Right ventricle myocardium inferior (tissue), 1 donor: ENCODE data around the gene TFG. TPM values are rescaled to one million over a fixed set of nuclear protein-coding genes. Genes with fewer than 3 reads are reported as not detected.
A peak's percentile ranks its signal among the peaks of the same experiment; 100 is the strongest.

ENCODE experiments used
- ATAC-seq: fragments of 200-7000 bp; cut with Tn5 transposase; one replicate; pipeline ENCODE4 v1.9.1; 2020; ENCODE audit warnings: mild to moderate bottlenecking, moderate library complexity
- DNase-seq: peaks from one replicate; pipeline ENCODE4 v3.0.0; 2021; ENCODE audit errors: missing footprints
- intact Hi-C: fragments of 100-400 bp; cut with DNase I; formaldehyde crosslinking; loops from one replicate; pipeline ENCODE4 v1.11.0; 2022
- total RNA-seq: library from RNA; stranded (reverse); fragmentation: NEBNext Ultra II Directional; extraction: Animal tissue kit (Norgen Biotek cat#: 25700); gene quantifications from one replicate; pipeline ENCODE4 v1.2.1, GENCODE V29; 2021
- donor health status: DM: no; HTN: yes; CAD: no; lungs with severe emphysema.

Gene TFG
- total RNA-seq, 1 donor from 2014 or later, result 104 TPM

GRCh38 chr3:100777271-100777670 lies 68.0 kb downstream of the TFG start:
- ATAC-seq, result no peak
- DNase-seq, result no peak
- intact Hi-C loops, result no loop called here

- intact Hi-C loops, result no loop called here
- ATAC-seq (no peak), DNase-seq (no peak)
These were observed 70.2 kb downstream of the TFG start for GRCh38 chr3:100779480-100779879.

- DNase-seq (no peak), ATAC-seq (no peak)
- intact Hi-C loops, result no loop called here
These were observed 70.9 kb downstream of the TFG start for GRCh38 chr3:100780071-100780622.

GRCh38 chr3:100781301-100781700 lies 72.0 kb downstream of the TFG start:
- intact Hi-C loops, result no loop called here
- no peak for ATAC-seq
- no peak for DNase-seq

- ATAC-seq, result peak; percentile 62
- no peak for DNase-seq
- intact Hi-C loops, result no loop called here
These were observed 73.1 kb downstream of the TFG start for GRCh38 chr3:100782348-100782747.

- intact Hi-C loops, result no loop called here
- ATAC-seq (peak; percentile 34), DNase-seq (peak; percentile 68)
These were observed 73.6 kb downstream of the TFG start for GRCh38 chr3:100782906-100783305.

- ATAC-seq (no peak), DNase-seq (no peak)
- intact Hi-C loops, result no loop called here
These were observed 74.3 kb downstream of the TFG start for GRCh38 chr3:100783619-100784018.

GRCh38 chr3:100789579-100789978 lies 80.3 kb downstream of the TFG start:
- DNase-seq, result no peak
- ATAC-seq, result no peak
- intact Hi-C loops, result no loop called here

- ATAC-seq (no peak), DNase-seq (no peak)
- intact Hi-C loops, result no loop called here
These were observed 87.3 kb downstream of the TFG start for GRCh38 chr3:100796556-100796955.

- no peak for ATAC-seq
- intact Hi-C loops, result no loop called here
These were observed 88.7 kb downstream of the TFG start for GRCh38 chr3:100798012-100798411.

More at GRCh38 chr3:100798012-100798411, 88.7 kb downstream of the TFG start:
- no peak for DNase-seq

Other genes starting within 250 kb of the TFG start
- 8.0 TPM for gene TMEM45A, start 216.9 kb upstream of the TFG start, total RNA-seq
- not detected for gene ADGRG7, start 99.9 kb upstream of the TFG start, total RNA-seq